ENCODE data around the gene HSPA12A. TPM values are rescaled to one million over a fixed set of nuclear protein-coding genes. Genes with fewer than 3 reads are reported as not detected.

The HSPA12A gene
- total RNA-seq, 4 donors from 2014 or later, result 6.4 to 9.9 (median 9.5) TPM

GRCh38 chr10:116660860-116661259 is 81.5 kb downstream of the HSPA12A start:
- 29 to 37% methylated on average over 5 of the region's 5 CpGs for WGBS, 2 donors
- no peak overlapping the region for H3K4me3 ChIP-seq (ENCODE audit: low read depth, poor library complexity, severe bottlenecking)
- no peak for DNase-seq (ENCODE audit: low spot score in 2 of 2)
- intact Hi-C loops (cut with DNase I; ENCODE audit: low total_unique reads), result no loop called here
- TF ChIP-seq POLR2A (IDR thresholded peaks at IDR 0.05) (no peak), CTCF (IDR thresholded peaks at IDR 0.05) (no peak)

GRCh38 chr10:116659049-116659670 is 83.2 kb downstream of the HSPA12A start:
- WGBS, 2 donors, result 80 to 87% methylated on average over 10 of the region's 10 CpGs
- no peak for DNase-seq (ENCODE audit: low spot score in 2 of 2)
- intact Hi-C loops (cut with DNase I; ENCODE audit: low total_unique reads), result no loop called here
- TF ChIP-seq POLR2A (IDR thresholded peaks at IDR 0.05), result no peak
- TF ChIP-seq CTCF (IDR thresholded peaks at IDR 0.05), result no peak
- H3K4me3 ChIP-seq (ENCODE audit: low read depth, poor library complexity, severe bottlenecking), result no peak overlapping the region

GRCh38 chr10:116657863-116658551 is 84.4 kb downstream of the HSPA12A start:
- intact Hi-C loops (cut with DNase I; ENCODE audit: low total_unique reads), result no loop called here
- WGBS, 2 donors, result 85 to 88% methylated on average over 5 of the region's 5 CpGs
- no peak for DNase-seq (ENCODE audit: low spot score in 2 of 2)
- no peak overlapping the region for H3K4me3 ChIP-seq (ENCODE audit: low read depth, poor library complexity, severe bottlenecking)
- TF ChIP-seq CTCF (IDR thresholded peaks at IDR 0.05), result no peak
- TF ChIP-seq POLR2A (IDR thresholded peaks at IDR 0.05), result no peak

GRCh38 chr10:116656044-116656443 is 86.3 kb downstream of the HSPA12A start:
- intact Hi-C loops (cut with DNase I; ENCODE audit: low total_unique reads), result no loop called here
- no peak for DNase-seq (ENCODE audit: low spot score in 2 of 2)
- no peak overlapping the region for H3K4me3 ChIP-seq (ENCODE audit: low read depth, poor library complexity, severe bottlenecking)
- 76 to 77% methylated on average over 4 of the region's 4 CpGs for WGBS, 2 donors
- TF ChIP-seq POLR2A (IDR thresholded peaks at IDR 0.05) (no peak), CTCF (IDR thresholded peaks at IDR 0.05) (no peak)

GRCh38 chr10:116655568-116655967 is 86.8 kb downstream of the HSPA12A start:
- 43 to 58% methylated on average over 2 of the region's 2 CpGs for WGBS, 2 donors

More at GRCh38 chr10:116655568-116655967, 86.8 kb downstream of the HSPA12A start:
- no peak for DNase-seq (ENCODE audit: low spot score in 2 of 2)
- H3K4me3 ChIP-seq (ENCODE audit: low read depth, poor library complexity, severe bottlenecking), result no peak overlapping the region
- intact Hi-C loops (cut with DNase I; ENCODE audit: low total_unique reads), result no loop called here
- no peak for TF ChIP-seq POLR2A (IDR thresholded peaks at IDR 0.05)
- no peak for TF ChIP-seq CTCF (IDR thresholded peaks at IDR 0.05)
